ENCODE data around the gene CCDC157. TPM values are rescaled to one million over a fixed set of nuclear protein-coding genes. Genes with fewer than 3 reads are reported as not detected.

CCDC157 gene
- total RNA-seq, 2 donors from 2014 or later = 6.1 to 7.2 TPM

DNA sequence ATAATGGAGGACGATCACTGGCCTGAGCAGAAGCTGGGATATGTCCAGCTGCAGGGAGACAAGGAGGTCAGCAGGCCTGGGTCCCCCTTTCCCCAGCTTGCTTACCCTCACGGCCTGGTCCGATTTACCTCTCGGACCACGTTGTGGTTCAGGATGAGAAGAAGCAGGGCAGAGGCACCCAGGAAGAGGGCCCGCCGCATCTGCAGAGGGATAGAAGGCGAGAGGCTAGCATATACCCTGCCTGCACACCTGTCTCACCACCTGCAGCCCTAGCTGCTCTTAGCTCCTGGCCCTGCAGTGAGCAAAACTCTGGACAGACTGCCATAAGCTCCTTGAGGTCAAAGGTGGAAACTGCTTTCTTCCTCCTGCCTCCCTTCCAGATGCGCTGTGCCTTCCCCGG is 29.1 kb downstream of the CCDC157 start:
- Histone ChIP-seq H3K27me3 (ENCODE audit: control insufficient read depth, insufficient read depth, low read length, poor library complexity, severe bottlenecking) (no peaks in the 10 kb centered on the region), H3K4me1 (ENCODE audit: control insufficient read depth, insufficient read depth, low read length) (no peaks in the 10 kb centered on the region), H3K27ac (ENCODE audit: low read depth, low read length) (no peak overlapping the region), H3K9me3 (ENCODE audit: control insufficient read depth, low read length) (peaks cover 2% of the 10 kb centered on the region), H3K36me3 (ENCODE audit: control insufficient read depth, insufficient read depth, low read length) (peaks cover 5% of the 10 kb centered on the region), H3K4me3 (ENCODE audit: low read length) (peak overlapping the region; percentile 81), H3K9ac (ENCODE audit: extremely low read depth, low read length, poor library complexity, severe bottlenecking) (no peak overlapping the region)
- peaks cover 14% of the 10 kb centered on the region for H3K9me3 Mint-ChIP-seq
- H3K27me3 Mint-ChIP-seq (ENCODE audit: insufficient read depth) = no peaks in the 10 kb centered on the region
- H3K4me1 Mint-ChIP-seq = peaks cover 8% of the 10 kb centered on the region
- DNase-seq = no peak
- H3K27ac Mint-ChIP-seq = no peak overlapping the region
- H3K4me3 Mint-ChIP-seq = peak overlapping the region; percentile 76
- no peak for TF ChIP-seq CTCF (conservative IDR thresholded peaks at IDR 0.05)
- WGBS, 2 experiments (ENCODE audit: insufficient coverage in 1 of 2, insufficient read length in 1 of 2) = 89 to 94% methylated on average over 4 to 10 of the region's 10 CpGs
- H3K36me3 Mint-ChIP-seq (ENCODE audit: low read depth) = peaks cover 16% of the 10 kb centered on the region

DNA sequence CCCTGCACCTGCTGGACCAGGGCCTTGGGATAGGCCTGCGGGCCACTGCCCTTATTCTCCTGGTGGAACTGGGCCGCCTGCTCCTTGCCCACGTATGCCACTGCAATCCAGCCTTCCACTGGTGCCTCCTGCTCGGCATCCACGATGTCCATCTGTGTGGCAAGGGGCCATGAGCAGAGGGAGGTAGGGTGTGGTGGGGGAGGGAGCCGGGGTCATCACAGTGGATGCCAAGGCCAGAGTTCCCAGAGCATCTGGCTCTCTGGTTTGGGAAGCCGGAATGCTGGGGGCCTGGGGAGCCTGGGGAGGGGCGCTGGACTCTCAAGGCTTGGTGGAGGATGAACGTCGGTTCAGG is 29.8 kb downstream of the CCDC157 start:
- H3K4me3 Mint-ChIP-seq = peak overlapping the region; percentile 76
- no peak overlapping the region for H3K27ac ChIP-seq (ENCODE audit: low read depth, low read length)
- H3K9me3 Mint-ChIP-seq = peaks cover 15% of the 10 kb centered on the region
- no peaks in the 10 kb centered on the region for H3K4me1 ChIP-seq (ENCODE audit: control insufficient read depth, insufficient read depth, low read length)
- peak overlapping the region; percentile 55 for H3K9ac ChIP-seq (ENCODE audit: extremely low read depth, low read length, poor library complexity, severe bottlenecking)
- peaks cover 5% of the 10 kb centered on the region for H3K36me3 ChIP-seq (ENCODE audit: control insufficient read depth, insufficient read depth, low read length)
- H3K36me3 Mint-ChIP-seq (ENCODE audit: low read depth) = peaks cover 12% of the 10 kb centered on the region
- H3K27me3 ChIP-seq (ENCODE audit: control insufficient read depth, insufficient read depth, low read length, poor library complexity, severe bottlenecking) = no peaks in the 10 kb centered on the region
- no peaks in the 10 kb centered on the region for H3K27me3 Mint-ChIP-seq (ENCODE audit: insufficient read depth)
- H3K9me3 ChIP-seq (ENCODE audit: control insufficient read depth, low read length) = peaks cover 3% of the 10 kb centered on the region
- DNase-seq = no peak
- WGBS, 2 experiments (ENCODE audit: insufficient coverage in 1 of 2, insufficient read length in 1 of 2) = 31% methylated on average over 10 of the region's 10 CpGs; no CpG with 5 or more reads in 1 of the 2 experiments
- TF ChIP-seq CTCF (conservative IDR thresholded peaks at IDR 0.05) = no peak
- H3K4me1 Mint-ChIP-seq = peaks cover 13% of the 10 kb centered on the region
- H3K27ac Mint-ChIP-seq = peak overlapping the region; percentile 77
- H3K4me3 ChIP-seq (ENCODE audit: low read length) = peak overlapping the region; percentile 81

DNA sequence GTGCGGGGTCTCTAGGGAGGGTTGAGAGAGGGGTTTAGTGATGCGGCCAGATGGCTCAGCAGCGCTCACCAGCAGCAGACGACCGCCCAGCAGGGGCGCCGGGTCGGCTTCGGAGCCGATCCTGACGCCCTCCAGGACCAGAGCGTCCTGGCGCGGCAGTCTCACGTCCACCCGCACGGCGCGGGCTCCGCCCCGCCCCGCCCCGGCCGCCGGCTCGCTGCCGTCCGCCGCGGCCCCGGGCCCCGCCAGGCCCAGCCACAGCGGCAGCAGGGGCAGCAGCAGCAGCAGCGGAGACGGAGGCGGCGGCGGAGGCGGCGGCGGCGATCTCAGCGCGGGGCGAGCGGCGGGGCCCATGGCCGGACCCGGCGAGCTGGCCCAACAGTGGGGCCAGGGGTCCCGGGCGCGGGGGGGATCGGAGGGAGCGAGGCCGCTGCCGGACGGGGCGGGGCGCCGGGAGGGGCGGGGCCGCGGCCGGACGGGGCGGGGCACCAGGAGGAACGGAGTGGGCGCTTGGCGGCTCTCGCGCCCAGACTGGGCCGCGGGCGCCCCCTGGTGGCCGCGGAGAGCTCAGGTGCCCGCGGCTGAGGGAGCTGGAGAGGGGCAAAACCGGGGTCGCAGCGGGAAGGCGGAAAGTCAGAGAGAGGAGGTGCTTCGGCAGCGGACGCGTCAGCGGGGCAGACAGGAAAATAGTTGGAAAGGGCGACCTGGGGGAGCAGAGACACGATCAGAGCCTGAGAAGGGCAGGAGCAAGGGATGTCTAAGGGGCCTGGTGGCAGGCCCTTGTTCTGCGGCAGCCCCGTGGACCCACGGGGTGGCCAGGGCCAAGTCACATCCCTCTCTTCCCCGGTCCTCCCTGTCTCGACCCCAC is 30.4 kb downstream of the CCDC157 start, which contains the start of gene RNF215:
TSS of gene RNF215 (minus strand) at position 452 of the 868 bp plus-strand sequence. CDS start at position 354, 98 bp downstream.
- H3K4me3 Mint-ChIP-seq = peak within 1 kb of the TSS; percentile 76
- peak; percentile 96 for TF ChIP-seq CTCF (conservative IDR thresholded peaks at IDR 0.05)
- no peak within 1 kb of the TSS for H3K27ac ChIP-seq (ENCODE audit: low read depth, low read length)

More for the DNA sequence above, 30.4 kb downstream of the CCDC157 start, which contains the start of gene RNF215:
- Mint-ChIP-seq H3K36me3 (ENCODE audit: low read depth) (peaks cover 9% of the 10 kb centered on the region), H3K27me3 (ENCODE audit: insufficient read depth) (no peaks in the 10 kb centered on the region), H3K9me3 (peaks cover 15% of the 10 kb centered on the region), H3K4me1 (peaks cover 16% of the 10 kb centered on the region), H3K27ac (peak within 1 kb of the TSS; percentile 89)
- Histone ChIP-seq H3K9me3 (ENCODE audit: control insufficient read depth, low read length) (peaks cover 3% of the 10 kb centered on the region), H3K27me3 (ENCODE audit: control insufficient read depth, insufficient read depth, low read length, poor library complexity, severe bottlenecking) (no peaks in the 10 kb centered on the region), H3K4me3 (ENCODE audit: low read length) (peak within 1 kb of the TSS; percentile 81), H3K9ac (ENCODE audit: extremely low read depth, low read length, poor library complexity, severe bottlenecking) (peak within 1 kb of the TSS; percentile 55), H3K36me3 (ENCODE audit: control insufficient read depth, insufficient read depth, low read length) (peaks cover 5% of the 10 kb centered on the region), H3K4me1 (ENCODE audit: control insufficient read depth, insufficient read depth, low read length) (no peaks in the 10 kb centered on the region)
- 1 to 4% methylated on average over 31 to 94 of the region's 95 CpGs for WGBS, 2 experiments (ENCODE audit: insufficient coverage in 1 of 2, insufficient read length in 1 of 2)
- peak; percentile 98 for DNase-seq

All from endodermal cell (in vitro differentiated cells).